ENCODE data around the gene ZXDC. TPM values are rescaled to one million over a fixed set of nuclear protein-coding genes. Genes with fewer than 3 reads are reported as not detected.
A peak's percentile ranks its signal among the peaks of the same experiment; 100 is the strongest.

ZXDC gene
- polyA plus RNA-seq, 1 donor: 35.9 TPM

DNA sequence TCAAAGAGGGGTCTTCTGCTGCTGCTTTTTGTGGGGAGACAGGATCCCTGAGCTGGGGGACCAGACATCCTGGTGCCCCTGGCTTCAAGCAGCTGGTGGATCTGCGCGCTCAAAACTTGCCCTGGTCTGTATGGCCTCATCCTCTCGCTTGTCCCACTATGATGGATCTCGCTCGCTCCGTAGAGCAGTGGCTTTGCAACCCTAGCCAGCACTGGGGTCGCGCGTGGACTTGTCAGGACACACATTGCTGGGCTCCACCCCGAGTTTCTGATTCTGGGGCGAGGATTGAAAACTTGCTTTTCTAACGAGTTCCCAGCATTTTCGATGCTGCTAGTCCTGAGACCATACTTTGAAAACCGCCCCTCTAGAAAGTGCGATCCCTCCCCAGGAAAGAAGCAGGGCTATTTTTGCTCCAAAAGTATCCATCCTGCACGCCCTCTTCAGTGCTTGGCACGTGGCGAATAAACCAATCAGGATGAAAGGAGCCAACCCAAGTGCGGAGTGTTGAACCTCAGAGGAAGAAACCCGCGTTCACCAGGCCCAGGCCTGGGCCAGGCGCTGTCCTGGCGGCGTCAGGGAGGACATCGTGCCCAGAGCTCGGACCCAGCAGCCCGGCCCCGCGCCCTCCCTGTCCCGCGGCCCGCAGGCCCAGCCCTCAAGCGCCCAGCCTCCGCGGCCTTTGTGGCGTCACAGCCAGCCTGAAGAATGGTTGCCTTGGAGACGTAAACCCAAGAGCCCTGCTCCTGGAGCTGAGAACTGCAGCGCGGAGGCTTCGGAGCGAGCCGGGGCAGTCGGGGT is 81.3 kb downstream of the ZXDC start, which contains the start of gene CFAP100:
CFAP100 (plus strand) TSS at position 731 of the 798 bp plus-strand sequence. CDS start 1,092 bp downstream, outside the sequence.
- H3K4me3 ChIP-seq (ENCODE audit: low read length): no peak within 1 kb of the TSS
- no peaks in the 10 kb centered on the region for H3K4me1 ChIP-seq (ENCODE audit: control insufficient read depth, insufficient read depth, low read length)
- DNase-seq: peak; percentile 25 to 59
- no CpG with 5 or more reads among the region's 43 CpGs for WGBS (ENCODE audit: insufficient coverage, low lambda C conversion rate)
- H3K27ac ChIP-seq (ENCODE audit: low read length): no peak within 1 kb of the TSS
- H3K9me3 ChIP-seq (ENCODE audit: control insufficient read depth, low read depth, low read length): no peaks in the 10 kb centered on the region
- peaks cover 41% of the 10 kb centered on the region for H3K27me3 ChIP-seq (ENCODE audit: control insufficient read depth, insufficient read depth, low read length)
- H3K36me3 ChIP-seq (ENCODE audit: control insufficient read depth, insufficient read depth, low read length): no peaks in the 10 kb centered on the region

DNA sequence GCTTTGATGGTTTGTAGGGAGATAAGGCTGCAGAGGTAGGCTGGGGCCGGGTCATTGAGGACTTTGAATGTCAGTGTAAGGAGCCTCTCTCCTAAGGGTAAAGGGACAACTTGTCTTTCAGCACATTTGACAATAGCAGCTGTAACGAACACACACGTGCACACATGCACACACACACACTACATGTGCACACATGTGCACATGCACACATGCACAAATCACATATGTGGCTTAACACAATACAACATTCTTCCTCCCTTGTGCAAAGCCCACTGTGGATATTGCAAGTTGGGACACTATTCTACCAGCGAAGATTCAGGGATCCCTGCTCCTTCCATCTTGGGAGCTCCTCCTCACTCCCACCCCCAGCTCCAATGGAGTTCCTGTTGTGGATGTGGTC is 82.1 kb downstream of the ZXDC start:
- Histone ChIP-seq H3K36me3 (ENCODE audit: control insufficient read depth, insufficient read depth, low read length) (no peaks in the 10 kb centered on the region), H3K27me3 (ENCODE audit: control insufficient read depth, insufficient read depth, low read length) (peaks cover 42% of the 10 kb centered on the region), H3K4me3 (ENCODE audit: low read length) (no peak overlapping the region), H3K9me3 (ENCODE audit: control insufficient read depth, low read depth, low read length) (no peaks in the 10 kb centered on the region), H3K4me1 (ENCODE audit: control insufficient read depth, insufficient read depth, low read length) (no peaks in the 10 kb centered on the region), H3K27ac (ENCODE audit: low read length) (no peak overlapping the region)
- no peak for DNase-seq
- no CpG with 5 or more reads among the region's 4 CpGs for WGBS (ENCODE audit: insufficient coverage, low lambda C conversion rate)

DNA sequence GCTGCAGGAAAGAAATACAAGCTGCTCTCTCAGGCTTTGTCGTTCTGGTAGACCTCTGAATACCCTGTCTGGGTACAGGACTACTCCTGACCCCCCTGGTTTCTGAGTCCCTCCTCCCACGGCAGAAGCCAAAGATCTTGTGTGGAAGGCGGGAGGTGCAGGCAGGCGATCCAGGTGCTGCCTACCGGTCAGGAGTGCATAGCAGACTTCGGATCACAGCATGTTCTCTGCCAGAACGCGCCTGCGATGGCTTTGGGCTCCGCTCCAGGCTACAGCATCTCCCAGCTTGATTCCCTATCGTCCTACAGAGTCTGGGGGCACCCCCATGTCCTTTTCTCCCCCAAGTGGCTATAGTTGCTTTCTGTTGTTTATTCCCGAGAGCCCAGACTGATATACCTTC is 83.4 kb downstream of the ZXDC start:
- DNase-seq: no peak
- Histone ChIP-seq H3K9me3 (ENCODE audit: control insufficient read depth, low read depth, low read length) (no peaks in the 10 kb centered on the region), H3K36me3 (ENCODE audit: control insufficient read depth, insufficient read depth, low read length) (no peaks in the 10 kb centered on the region), H3K27ac (ENCODE audit: low read length) (no peak overlapping the region), H3K4me3 (ENCODE audit: low read length) (no peak overlapping the region), H3K27me3 (ENCODE audit: control insufficient read depth, insufficient read depth, low read length) (peaks cover 42% of the 10 kb centered on the region), H3K4me1 (ENCODE audit: control insufficient read depth, insufficient read depth, low read length) (no peaks in the 10 kb centered on the region)
- WGBS (ENCODE audit: insufficient coverage, low lambda C conversion rate): no CpG with 5 or more reads among the region's 12 CpGs

DNA sequence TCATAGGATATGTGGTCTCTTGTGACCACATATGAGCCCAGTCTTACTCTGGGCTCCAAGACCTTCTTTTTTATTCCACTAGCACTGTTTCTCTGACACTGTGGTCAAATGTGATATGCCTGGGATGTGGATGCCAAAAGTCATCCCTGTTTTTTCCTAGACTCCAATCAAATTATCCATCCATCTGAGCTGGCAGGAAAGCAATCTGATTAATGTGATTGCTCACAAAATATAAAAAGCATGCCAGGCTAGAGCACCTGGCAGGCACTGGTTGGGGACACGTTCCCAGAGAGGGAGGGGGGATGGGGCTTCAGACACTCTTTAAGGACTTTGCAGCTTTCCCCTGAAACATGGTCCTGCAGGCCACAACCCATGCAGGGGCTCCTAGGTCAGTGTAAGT is 84.1 kb downstream of the ZXDC start:
- DNase-seq: no peak
- H3K9me3 ChIP-seq (ENCODE audit: control insufficient read depth, low read depth, low read length): no peaks in the 10 kb centered on the region
- WGBS (ENCODE audit: insufficient coverage, low lambda C conversion rate): no CpG with 5 or more reads among the region's 1 CpG
- no peak overlapping the region for H3K4me3 ChIP-seq (ENCODE audit: low read length)
- H3K27ac ChIP-seq (ENCODE audit: low read length): no peak overlapping the region
- H3K36me3 ChIP-seq (ENCODE audit: control insufficient read depth, insufficient read depth, low read length): no peaks in the 10 kb centered on the region
- H3K27me3 ChIP-seq (ENCODE audit: control insufficient read depth, insufficient read depth, low read length): peaks cover 42% of the 10 kb centered on the region
- H3K4me1 ChIP-seq (ENCODE audit: control insufficient read depth, insufficient read depth, low read length): no peaks in the 10 kb centered on the region

DNA sequence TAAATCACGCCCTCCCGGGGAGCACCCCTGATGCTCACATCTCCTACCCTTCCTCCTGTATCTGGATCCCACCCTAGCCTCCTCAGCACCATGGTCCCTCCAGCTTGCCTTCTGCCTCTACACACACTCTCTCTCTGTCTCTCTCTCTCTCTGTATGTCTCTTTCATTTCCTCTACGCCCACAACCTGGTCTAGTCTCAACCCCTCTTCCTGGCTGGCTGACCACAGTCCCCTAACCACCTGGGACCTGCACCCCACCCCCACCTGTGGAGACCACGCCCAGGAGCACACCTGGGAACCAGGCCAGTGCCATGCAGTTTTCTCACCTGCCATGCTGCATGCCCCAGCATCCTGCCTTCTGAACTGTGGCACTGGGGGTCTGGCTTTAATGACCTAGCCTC is 84.9 kb downstream of the ZXDC start:
- peaks cover 41% of the 10 kb centered on the region for H3K27me3 ChIP-seq (ENCODE audit: control insufficient read depth, insufficient read depth, low read length)
- no peaks in the 10 kb centered on the region for H3K4me1 ChIP-seq (ENCODE audit: control insufficient read depth, insufficient read depth, low read length)
- no peaks in the 10 kb centered on the region for H3K36me3 ChIP-seq (ENCODE audit: control insufficient read depth, insufficient read depth, low read length)
- no peak overlapping the region for H3K27ac ChIP-seq (ENCODE audit: low read length)
- H3K9me3 ChIP-seq (ENCODE audit: control insufficient read depth, low read depth, low read length): no peaks in the 10 kb centered on the region
- 92% methylated on average over 2 of the region's 4 CpGs for WGBS (ENCODE audit: insufficient coverage, low lambda C conversion rate)
- no peak overlapping the region for H3K4me3 ChIP-seq (ENCODE audit: low read length)
- DNase-seq: no peak

DNA sequence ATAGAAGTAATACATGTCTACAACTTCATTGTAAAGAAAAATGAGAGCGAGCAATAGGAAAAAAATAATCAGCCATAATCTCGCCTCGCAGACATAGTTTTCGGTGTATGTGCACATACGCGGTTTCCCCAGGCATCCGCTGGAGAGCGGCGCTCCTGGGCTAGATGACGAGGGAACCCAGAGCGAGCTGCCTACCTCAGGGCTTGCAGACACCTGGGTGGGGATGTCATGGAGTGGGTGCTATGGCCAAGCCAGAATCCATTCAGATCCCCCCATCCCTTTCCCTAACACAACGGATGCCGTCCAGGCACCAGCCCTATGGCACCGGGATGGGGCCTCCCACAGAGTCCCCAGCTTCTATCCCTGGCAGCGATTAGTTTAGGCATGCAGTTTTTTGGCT is 85.5 kb downstream of the ZXDC start:
- Histone ChIP-seq H3K4me1 (ENCODE audit: control insufficient read depth, insufficient read depth, low read length) (no peaks in the 10 kb centered on the region), H3K27ac (ENCODE audit: low read length) (no peak overlapping the region), H3K4me3 (ENCODE audit: low read length) (no peak overlapping the region), H3K36me3 (ENCODE audit: control insufficient read depth, insufficient read depth, low read length) (no peaks in the 10 kb centered on the region), H3K27me3 (ENCODE audit: control insufficient read depth, insufficient read depth, low read length) (peaks cover 35% of the 10 kb centered on the region), H3K9me3 (ENCODE audit: control insufficient read depth, low read depth, low read length) (no peaks in the 10 kb centered on the region)
- no peak for DNase-seq
- WGBS (ENCODE audit: insufficient coverage, low lambda C conversion rate): 83% methylated on average over 1 of the region's 15 CpGs

DNA sequence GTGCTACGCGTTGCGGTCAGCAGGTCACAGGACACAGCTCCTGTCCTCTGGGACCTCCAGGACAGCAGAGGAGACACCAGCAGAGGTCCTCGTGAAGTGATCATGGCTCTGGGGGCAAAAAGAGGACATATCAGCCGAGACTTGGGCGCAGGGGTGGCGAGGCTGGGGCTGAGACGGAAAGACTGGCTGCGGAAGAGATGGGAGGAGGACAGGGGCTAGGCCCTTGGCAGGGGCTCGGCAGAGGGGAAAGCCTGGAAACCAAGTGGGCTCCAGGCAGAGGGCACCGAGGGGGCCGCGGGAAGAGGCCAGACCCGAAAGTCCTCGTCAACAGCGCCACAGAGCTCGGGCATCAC is 85.9 kb downstream of the ZXDC start:
- H3K27me3 ChIP-seq (ENCODE audit: control insufficient read depth, insufficient read depth, low read length): peaks cover 32% of the 10 kb centered on the region
- WGBS (ENCODE audit: insufficient coverage, low lambda C conversion rate): no CpG with 5 or more reads among the region's 17 CpGs
- H3K9me3 ChIP-seq (ENCODE audit: control insufficient read depth, low read depth, low read length): no peaks in the 10 kb centered on the region
- no peak overlapping the region for H3K4me3 ChIP-seq (ENCODE audit: low read length)
- no peak for DNase-seq
- H3K36me3 ChIP-seq (ENCODE audit: control insufficient read depth, insufficient read depth, low read length): no peaks in the 10 kb centered on the region
- no peak overlapping the region for H3K27ac ChIP-seq (ENCODE audit: low read length)
- H3K4me1 ChIP-seq (ENCODE audit: control insufficient read depth, insufficient read depth, low read length): no peaks in the 10 kb centered on the region

DNA sequence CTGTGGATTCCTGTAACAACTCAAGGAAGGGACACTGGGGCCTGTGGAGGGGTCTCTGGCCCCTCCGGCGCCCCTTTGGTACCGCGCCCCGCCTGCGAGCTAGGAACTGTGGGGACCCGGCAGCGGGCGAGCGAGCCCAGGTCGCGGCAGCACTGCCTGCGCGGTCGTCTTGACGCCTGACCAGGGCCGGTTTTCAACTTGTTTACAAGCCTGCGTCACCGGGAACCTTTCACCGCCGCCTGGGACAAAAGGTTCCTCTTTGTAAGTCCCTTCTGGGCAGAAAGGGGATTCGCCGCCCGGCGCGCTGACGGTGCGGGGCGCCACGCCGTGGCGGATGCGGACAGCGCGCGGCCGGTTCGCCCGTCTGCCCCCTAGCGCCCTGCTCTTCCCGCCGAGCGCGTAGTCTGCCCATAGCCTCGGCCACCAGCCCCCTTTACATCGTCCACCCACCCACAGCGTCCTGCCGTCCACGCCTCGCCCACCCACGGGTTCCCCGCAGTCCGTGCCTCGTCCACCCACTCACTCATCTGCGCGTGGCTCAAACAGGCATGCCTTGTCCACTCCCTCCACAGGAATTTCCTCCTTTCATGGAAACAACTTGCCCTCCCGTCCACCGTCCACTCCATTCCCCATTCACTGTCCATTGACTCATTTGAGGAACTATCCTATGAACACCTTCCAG is 86.4 kb downstream of the ZXDC start:
- Histone ChIP-seq H3K36me3 (ENCODE audit: control insufficient read depth, insufficient read depth, low read length) (no peaks in the 10 kb centered on the region), H3K27ac (ENCODE audit: low read length) (no peak overlapping the region), H3K27me3 (ENCODE audit: control insufficient read depth, insufficient read depth, low read length) (peaks cover 26% of the 10 kb centered on the region), H3K4me3 (ENCODE audit: low read length) (peak overlapping the region; percentile 47), H3K4me1 (ENCODE audit: control insufficient read depth, insufficient read depth, low read length) (no peaks in the 10 kb centered on the region), H3K9me3 (ENCODE audit: control insufficient read depth, low read depth, low read length) (no peaks in the 10 kb centered on the region)
- DNase-seq: peak; percentile 84 to 86
- no CpG with 5 or more reads among the region's 58 CpGs for WGBS (ENCODE audit: insufficient coverage, low lambda C conversion rate)

Other genes starting within 250 kb of the ZXDC start
- gene KLF15, start 118.5 kb downstream of the ZXDC start, polyA plus RNA-seq: 1.4 TPM
- gene CFAP100, start 81.0 kb downstream of the ZXDC start, polyA plus RNA-seq: 0.45 TPM
- 0.06 TPM for gene UROC1, start 41.9 kb upstream of the ZXDC start, polyA plus RNA-seq
- 57.2 TPM for gene CHST13, start 48.3 kb upstream of the ZXDC start, polyA plus RNA-seq
- gene C3orf22, start 83.0 kb upstream of the ZXDC start, polyA plus RNA-seq: 0.63 TPM
- gene TXNRD3, start 179.2 kb upstream of the ZXDC start, polyA plus RNA-seq: 7.3 TPM
- 10.8 TPM for gene CHCHD6, start 228.3 kb upstream of the ZXDC start, polyA plus RNA-seq